ENCODE data around the gene DCC. TPM values are rescaled to one million over a fixed set of nuclear protein-coding genes. Genes with fewer than 3 reads are reported as not detected.

DCC gene
- total and polyA plus RNA-seq, 9 of the 15 experiments (the other 6 are each of a cell fraction or from before 2014, with no cell fraction given): not detected

DNA sequence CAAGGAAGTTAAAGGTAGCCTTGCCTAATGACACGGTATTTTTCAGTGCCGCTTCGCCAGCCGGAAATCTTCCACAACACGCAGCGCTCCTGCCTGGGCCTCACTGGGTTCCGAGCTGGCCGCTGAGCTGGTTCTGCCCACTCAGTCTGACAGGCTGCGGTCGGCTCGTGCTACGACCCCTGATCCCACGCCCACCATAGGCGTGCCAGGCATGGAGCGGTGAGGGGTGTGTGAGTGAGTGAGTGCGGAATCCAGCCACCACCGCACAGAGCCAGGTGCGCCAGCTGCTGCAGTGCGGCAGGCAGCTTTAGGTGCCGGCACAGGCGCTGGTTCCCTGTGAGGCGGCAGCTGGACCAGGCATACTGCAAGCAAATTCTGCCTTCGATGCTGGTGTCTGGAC lies 407.9 kb downstream of the DCC start (continued):
- TF ChIP-seq, protein P1, sequence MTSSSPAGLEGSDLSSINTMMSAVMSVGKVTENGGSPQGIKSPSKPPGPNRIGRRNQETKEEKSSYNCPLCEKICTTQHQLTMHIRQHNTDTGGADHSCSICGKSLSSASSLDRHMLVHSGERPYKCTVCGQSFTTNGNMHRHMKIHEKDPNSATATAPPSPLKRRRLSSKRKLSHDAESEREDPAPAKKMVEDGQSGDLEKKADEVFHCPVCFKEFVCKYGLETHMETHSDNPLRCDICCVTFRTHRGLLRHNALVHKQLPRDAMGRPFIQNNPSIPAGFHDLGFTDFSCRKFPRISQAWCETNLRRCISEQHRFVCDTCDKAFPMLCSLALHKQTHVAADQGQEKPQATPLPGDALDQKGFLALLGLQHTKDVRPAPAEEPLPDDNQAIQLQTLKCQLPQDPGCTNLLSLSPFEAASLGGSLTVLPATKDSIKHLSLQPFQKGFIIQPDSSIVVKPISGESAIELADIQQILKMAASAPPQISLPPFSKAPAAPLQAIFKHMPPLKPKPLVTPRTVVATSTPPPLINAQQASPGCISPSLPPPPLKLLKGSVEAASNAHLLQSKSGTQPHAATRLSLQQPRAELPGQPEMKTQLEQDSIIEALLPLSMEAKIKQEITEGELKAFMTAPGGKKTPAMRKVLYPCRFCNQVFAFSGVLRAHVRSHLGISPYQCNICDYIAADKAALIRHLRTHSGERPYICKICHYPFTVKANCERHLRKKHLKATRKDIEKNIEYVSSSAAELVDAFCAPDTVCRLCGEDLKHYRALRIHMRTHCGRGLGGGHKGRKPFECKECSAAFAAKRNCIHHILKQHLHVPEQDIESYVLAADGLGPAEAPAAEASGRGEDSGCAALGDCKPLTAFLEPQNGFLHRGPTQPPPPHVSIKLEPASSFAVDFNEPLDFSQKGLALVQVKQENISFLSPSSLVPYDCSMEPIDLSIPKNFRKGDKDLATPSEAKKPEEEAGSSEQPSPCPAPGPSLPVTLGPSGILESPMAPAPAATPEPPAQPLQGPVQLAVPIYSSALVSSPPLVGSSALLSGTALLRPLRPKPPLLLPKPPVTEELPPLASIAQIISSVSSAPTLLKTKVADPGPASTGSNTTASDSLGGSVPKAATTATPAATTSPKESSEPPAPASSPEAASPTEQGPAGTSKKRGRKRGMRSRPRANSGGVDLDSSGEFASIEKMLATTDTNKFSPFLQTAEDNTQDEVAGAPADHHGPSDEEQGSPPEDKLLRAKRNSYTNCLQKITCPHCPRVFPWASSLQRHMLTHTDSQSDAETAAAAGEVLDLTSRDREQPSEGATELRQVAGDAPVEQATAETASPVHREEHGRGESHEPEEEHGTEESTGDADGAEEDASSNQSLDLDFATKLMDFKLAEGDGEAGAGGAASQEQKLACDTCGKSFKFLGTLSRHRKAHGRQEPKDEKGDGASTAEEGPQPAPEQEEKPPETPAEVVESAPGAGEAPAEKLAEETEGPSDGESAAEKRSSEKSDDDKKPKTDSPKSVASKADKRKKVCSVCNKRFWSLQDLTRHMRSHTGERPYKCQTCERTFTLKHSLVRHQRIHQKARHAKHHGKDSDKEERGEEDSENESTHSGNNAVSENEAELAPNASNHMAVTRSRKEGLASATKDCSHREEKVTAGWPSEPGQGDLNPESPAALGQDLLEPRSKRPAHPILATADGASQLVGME (CRISPR knock-in tag; IDR thresholded peaks at IDR 0.05): no peak
- no peak for TF ChIP-seq GTF2A2 (tag; IDR thresholded peaks at IDR 0.05)
- TF ChIP-seq ZNF707 (CRISPR knock-in tag; conservative IDR thresholded peaks at IDR 0.05): no peak
- TF ChIP-seq GABPA (tag; conservative IDR thresholded peaks at IDR 0.05; ENCODE audit: low read depth): no peak
- TF ChIP-seq, protein P2, sequence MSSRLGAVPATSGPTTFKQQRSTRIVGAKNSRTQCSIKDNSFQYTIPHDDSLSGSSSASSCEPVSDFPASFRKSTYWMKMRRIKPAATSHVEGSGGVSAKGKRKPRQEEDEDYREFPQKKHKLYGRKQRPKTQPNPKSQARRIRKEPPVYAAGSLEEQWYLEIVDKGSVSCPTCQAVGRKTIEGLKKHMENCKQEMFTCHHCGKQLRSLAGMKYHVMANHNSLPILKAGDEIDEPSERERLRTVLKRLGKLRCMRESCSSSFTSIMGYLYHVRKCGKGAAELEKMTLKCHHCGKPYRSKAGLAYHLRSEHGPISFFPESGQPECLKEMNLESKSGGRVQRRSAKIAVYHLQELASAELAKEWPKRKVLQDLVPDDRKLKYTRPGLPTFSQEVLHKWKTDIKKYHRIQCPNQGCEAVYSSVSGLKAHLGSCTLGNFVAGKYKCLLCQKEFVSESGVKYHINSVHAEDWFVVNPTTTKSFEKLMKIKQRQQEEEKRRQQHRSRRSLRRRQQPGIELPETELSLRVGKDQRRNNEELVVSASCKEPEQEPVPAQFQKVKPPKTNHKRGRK (tag; IDR thresholded peaks at IDR 0.05): no peak
- no peak for TF ChIP-seq ARID1B (IDR thresholded peaks at IDR 0.05)
- TF ChIP-seq EWSR1 (IDR thresholded peaks at IDR 0.05; ENCODE audit: borderline replicate concordance, low read depth, partially characterized antibody): no peak
- TF ChIP-seq TEAD2 (tag; IDR thresholded peaks at IDR 0.05): no peak
- TF ChIP-seq, protein P3, sequence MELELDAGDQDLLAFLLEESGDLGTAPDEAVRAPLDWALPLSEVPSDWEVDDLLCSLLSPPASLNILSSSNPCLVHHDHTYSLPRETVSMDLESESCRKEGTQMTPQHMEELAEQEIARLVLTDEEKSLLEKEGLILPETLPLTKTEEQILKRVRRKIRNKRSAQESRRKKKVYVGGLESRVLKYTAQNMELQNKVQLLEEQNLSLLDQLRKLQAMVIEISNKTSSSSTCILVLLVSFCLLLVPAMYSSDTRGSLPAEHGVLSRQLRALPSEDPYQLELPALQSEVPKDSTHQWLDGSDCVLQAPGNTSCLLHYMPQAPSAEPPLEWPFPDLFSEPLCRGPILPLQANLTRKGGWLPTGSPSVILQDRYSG (tag; conservative IDR thresholded peaks at IDR 0.05; ENCODE audit: low read depth): no peak
- no peak for TF ChIP-seq POLR2H (tag; IDR thresholded peaks at IDR 0.05; ENCODE audit: low read depth)
- TF ChIP-seq POLR2G (IDR thresholded peaks at IDR 0.05; ENCODE audit: low read depth, low read length): no peak
- TF ChIP-seq DDX20 (tag; IDR thresholded peaks at IDR 0.05; ENCODE audit: low read depth): no peak
- no peak for TF ChIP-seq ZFP30 (CRISPR knock-in tag; IDR thresholded peaks at IDR 0.05; ENCODE audit: borderline replicate concordance)
- TF ChIP-seq MYC (IDR thresholded peaks at IDR 0.05; ENCODE audit: low read depth, low read length): no peak
- TF ChIP-seq MYC (CRISPR knock-in tag; IDR thresholded peaks at IDR 0.05; ENCODE audit: borderline replicate concordance, low read depth): no peak
- TF ChIP-seq SPI1 (IDR thresholded peaks at IDR 0.05; ENCODE audit: borderline replicate concordance, low read depth, low read length): no peak

Measured in K562 (cell line).